Mesenchymal stem cell (in vitro differentiated cells and primary cell): ENCODE results near the gene DAB1.

ENCODE experiments used
- DNase-seq: peaks from one replicate; pipeline ENCODE4 v3.0.0-alpha.2; 2013
- H2AFZ ChIP-seq: one replicate; pipeline ENCODE4 v1.6.1; 2013; ENCODE audit warnings: low read depth, mild to moderate bottlenecking, control low read depth, inconsistent platforms, low read length, moderate library complexity
- H2AK5ac ChIP-seq: 2 replicates; pipeline ENCODE4 v1.6.1; 2013; ENCODE audit warnings: low read length, moderate library complexity, mild to moderate bottlenecking, inconsistent platforms; ENCODE audit not compliant: severe bottlenecking
- H2BK120ac ChIP-seq: one replicate; pipeline ENCODE4 v1.6.1; 2013; ENCODE audit warnings: low read depth, mild to moderate bottlenecking, inconsistent platforms, low read length, moderate library complexity
- H2BK12ac ChIP-seq, 2 experiments: one replicate each; pipeline ENCODE4 v1.6.1; 2013; ENCODE audit warnings: inconsistent platforms in 2 of 2, low read length in 2 of 2, mild to moderate bottlenecking in 2 of 2, moderate library complexity in 2 of 2, control low read depth in 1 of 2
- H2BK15ac ChIP-seq: one replicate; pipeline ENCODE4 v1.6.1; 2013; ENCODE audit warnings: mild to moderate bottlenecking, low read depth, inconsistent platforms; ENCODE audit not compliant: poor library complexity, severe bottlenecking
- H2BK5ac ChIP-seq: 2 replicates; pipeline ENCODE4 v1.6.1; 2013; ENCODE audit warnings: low read depth, mild to moderate bottlenecking, low read length, control low read depth, inconsistent platforms; ENCODE audit not compliant: poor library complexity, severe bottlenecking
- H3K14ac ChIP-seq, 2 experiments: one replicate each; pipeline ENCODE4 v1.6.1; 2013; ENCODE audit warnings: inconsistent platforms in 2 of 2, low read length in 2 of 2, control low read depth in 1 of 2, mild to moderate bottlenecking in 1 of 2, moderate library complexity in 1 of 2
- H3K18ac ChIP-seq, 2 experiments: one replicate each; pipeline ENCODE4 v1.6.1; 2013; ENCODE audit warnings: inconsistent platforms in 2 of 2, low read length in 2 of 2, control low read depth in 1 of 2, low read depth in 1 of 2, mild to moderate bottlenecking in 1 of 2
- H3K23ac ChIP-seq, 2 experiments: one replicate each; pipeline ENCODE4 v1.6.1; 2013; ENCODE audit warnings: inconsistent platforms in 2 of 2, low read length in 2 of 2, mild to moderate bottlenecking in 2 of 2, moderate library complexity in 2 of 2, control low read depth in 1 of 2
- H3K27ac ChIP-seq: 2 replicates; pipeline ENCODE4 v1.5.1; 2013; ENCODE audit warnings: mild to moderate bottlenecking, moderate library complexity, low read length, control low read depth, inconsistent platforms; ENCODE audit not compliant: poor library complexity, severe bottlenecking
- H3K27me3 ChIP-seq, 2 experiments: 2 replicates each; pipeline versions ENCODE4 v1.6.1 to v1.7.0; 2013; ENCODE audit warnings: low read length in 2 of 2, mild to moderate bottlenecking in 2 of 2, moderate library complexity in 2 of 2, control low read depth in 1 of 2, inconsistent platforms in 1 of 2; ENCODE audit not compliant: control insufficient read depth in 1 of 2, insufficient read depth in 1 of 2
- H3K36me3 ChIP-seq, 2 experiments: 2 replicates each; pipeline versions ENCODE4 v1.6.1 to v1.7.0; 2013; ENCODE audit warnings: low read length in 2 of 2, control low read depth in 1 of 2, inconsistent platforms in 1 of 2, low read depth in 1 of 2, mild to moderate bottlenecking in 1 of 2; ENCODE audit not compliant: insufficient read depth in 2 of 2, control insufficient read depth in 1 of 2
- H3K4ac ChIP-seq, 2 experiments: one replicate each; pipeline ENCODE4 v1.6.1; 2013; ENCODE audit warnings: inconsistent platforms in 2 of 2, low read length in 2 of 2, mild to moderate bottlenecking in 2 of 2, moderate library complexity in 2 of 2, control low read depth in 1 of 2, low read depth in 1 of 2
- H3K4me1 ChIP-seq: 2 replicates; pipeline ENCODE4 v1.6.1; 2013; ENCODE audit warnings: low read depth, low read length, control low read depth; ENCODE audit not compliant: control insufficient read depth, insufficient read depth
- H3K4me2 ChIP-seq: 2 replicates; pipeline ENCODE4 v1.6.1; 2013; ENCODE audit warnings: low read length, mild to moderate bottlenecking, inconsistent platforms; ENCODE audit not compliant: poor library complexity, severe bottlenecking
- H3K4me3 ChIP-seq, 2 experiments: 2 replicates each; pipeline versions ENCODE4 v1.5.1 to v1.7.0; 2013; ENCODE audit warnings: low read length in 2 of 2, mild to moderate bottlenecking in 2 of 2, control low read depth in 1 of 2, low read depth in 1 of 2; ENCODE audit not compliant: insufficient read depth in 1 of 2
- H3K79me1 ChIP-seq: replicated peaks from 2 replicates; pipeline ENCODE4 v1.6.1; 2013; ENCODE audit warnings: mild to moderate bottlenecking, control low read depth, low read length, inconsistent platforms; ENCODE audit not compliant: poor library complexity, severe bottlenecking
- H3K9ac ChIP-seq: 2 replicates; pipeline ENCODE4 v1.7.0; 2013; ENCODE audit warnings: mild to moderate bottlenecking, low read length, moderate library complexity
- H3K9me3 ChIP-seq: 2 replicates; pipeline ENCODE4 v1.7.0; 2013; ENCODE audit warnings: mild to moderate bottlenecking, low read length; ENCODE audit not compliant: control insufficient read depth
- H4K8ac ChIP-seq: one replicate; pipeline ENCODE4 v1.6.1; 2013; ENCODE audit warnings: inconsistent platforms, mild to moderate bottlenecking, low read length, moderate library complexity
- H4K91ac ChIP-seq: one replicate; pipeline ENCODE4 v1.6.1; 2013; ENCODE audit warnings: mild to moderate bottlenecking, low read length, inconsistent platforms
- WGBS: methylation state at CpG from one replicate; pipeline ENCODE4 v1.1.7; 2013; ENCODE audit warnings: mixed read lengths; 5-methylcytosine and 5-hydroxymethylcytosine counted together

The DAB1 gene

GRCh38 chr1:57209495-57209894 is 214.4 kb downstream of the DAB1 start:
- Histone ChIP-seq H3K4me2 (no peak overlapping the region), H3K23ac (no peak overlapping the region), H3K4ac (no peak overlapping the region), H3K9ac (no peak overlapping the region), H2AK5ac (no peak overlapping the region), H3K36me3 (no peaks in the 10 kb centered on the region), H3K9me3 (no peaks in the 10 kb centered on the region), H2BK15ac (no peak overlapping the region), H2BK5ac (no peak overlapping the region), H4K8ac (no peak overlapping the region), H3K27ac (no peak overlapping the region), H3K14ac (no peak overlapping the region), H3K4me1 (no peaks in the 10 kb centered on the region), H2BK12ac (no peak overlapping the region), H2BK120ac (no peak overlapping the region), H3K4me3 (no peak overlapping the region), H3K18ac (no peak overlapping the region), H4K91ac (no peak overlapping the region), H3K27me3 (no peaks in the 10 kb centered on the region), H3K79me1 (no peaks in the 10 kb centered on the region), H2AFZ (no peak overlapping the region)
- 75% methylated on average over 1 of the region's 1 CpG for WGBS
- DNase-seq, result no peak

DNA sequence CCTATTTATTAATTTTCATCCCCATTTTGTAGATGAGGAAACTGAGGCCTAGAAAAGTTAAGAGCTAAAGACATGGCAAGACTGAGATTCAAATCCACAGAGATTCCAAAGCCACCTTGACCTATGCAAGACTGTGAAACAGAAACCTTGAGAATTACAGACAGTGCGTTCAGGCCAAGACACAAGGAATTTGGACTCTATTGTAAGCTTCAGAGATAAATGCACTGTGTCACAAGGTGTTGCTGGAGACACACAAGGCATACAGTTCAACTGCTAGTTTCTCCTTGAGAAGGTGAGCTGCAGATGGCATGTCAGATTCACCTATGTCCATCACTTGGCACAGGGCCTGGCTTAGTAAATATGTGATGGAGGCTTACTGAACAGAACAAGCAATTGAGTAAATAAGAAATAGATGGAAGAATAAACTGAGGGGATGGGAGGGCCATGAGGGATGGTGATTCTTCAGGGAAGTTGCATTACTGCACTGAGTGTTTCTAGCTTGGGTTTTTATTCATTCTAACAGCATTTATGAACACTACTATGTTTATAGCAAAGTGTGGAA is 215.0 kb downstream of the DAB1 start:
- Histone ChIP-seq H2BK5ac (no peak overlapping the region), H3K4ac (no peak overlapping the region), H4K91ac (no peak overlapping the region), H3K27ac (no peak overlapping the region), H3K9me3 (no peaks in the 10 kb centered on the region), H2AK5ac (no peak overlapping the region), H3K4me3 (no peak overlapping the region), H3K14ac (no peak overlapping the region), H3K18ac (no peak overlapping the region), H2AFZ (no peak overlapping the region), H3K4me1 (no peaks in the 10 kb centered on the region), H3K23ac (no peak overlapping the region), H2BK12ac (no peak overlapping the region), H3K27me3 (no peaks in the 10 kb centered on the region), H3K4me2 (no peak overlapping the region), H3K9ac (no peak overlapping the region), H2BK120ac (no peak overlapping the region), H3K79me1 (no peaks in the 10 kb centered on the region), H4K8ac (no peak overlapping the region), H2BK15ac (no peak overlapping the region), H3K36me3 (no peaks in the 10 kb centered on the region)
- no peak for DNase-seq
- WGBS, result 78% methylated on average over 1 of the region's 1 CpG

- H3K4me1 ChIP-seq, result no peaks in the 10 kb centered on the region
- H2BK12ac ChIP-seq, result no peak overlapping the region
- no peaks in the 10 kb centered on the region for H3K27me3 ChIP-seq
- no peak overlapping the region for H3K9ac ChIP-seq
- H4K91ac ChIP-seq, result no peak overlapping the region
- no peaks in the 10 kb centered on the region for H3K79me1 ChIP-seq
- H3K14ac ChIP-seq, result peak overlapping the region in 1 of 2 experiments; percentile 22
- no peak for DNase-seq
- H3K36me3 ChIP-seq, result no peaks in the 10 kb centered on the region
- no peaks in the 10 kb centered on the region for H3K9me3 ChIP-seq
- no peak overlapping the region for H4K8ac ChIP-seq
- H2AK5ac ChIP-seq, result no peak overlapping the region
- no peak overlapping the region for H3K18ac ChIP-seq
- no peak overlapping the region for H3K4me3 ChIP-seq
- H3K27ac ChIP-seq, result no peak overlapping the region
- H2AFZ ChIP-seq, result no peak overlapping the region
- H2BK120ac ChIP-seq, result no peak overlapping the region
- no peak overlapping the region for H2BK15ac ChIP-seq
- no peak overlapping the region for H2BK5ac ChIP-seq
- H3K4me2 ChIP-seq, result no peak overlapping the region
- no peak overlapping the region for H3K4ac ChIP-seq
- no peak overlapping the region for H3K23ac ChIP-seq
These were observed 217.8 kb downstream of the DAB1 start for GRCh38 chr1:57206038-57206437.

- H4K8ac ChIP-seq, result no peak overlapping the region
- H3K23ac ChIP-seq, result no peak overlapping the region
- no peaks in the 10 kb centered on the region for H3K4me1 ChIP-seq
- H2BK5ac ChIP-seq, result no peak overlapping the region
- H3K18ac ChIP-seq, result no peak overlapping the region
- no peaks in the 10 kb centered on the region for H3K27me3 ChIP-seq
- no peak overlapping the region for H4K91ac ChIP-seq
- no peak overlapping the region for H3K27ac ChIP-seq
- H2BK120ac ChIP-seq, result no peak overlapping the region
- H2AK5ac ChIP-seq, result no peak overlapping the region
- no peak overlapping the region for H3K4ac ChIP-seq
- H2BK12ac ChIP-seq, result no peak overlapping the region
- no peak overlapping the region for H2AFZ ChIP-seq
- H3K9ac ChIP-seq, result no peak overlapping the region
- no peaks in the 10 kb centered on the region for H3K36me3 ChIP-seq
- H3K4me3 ChIP-seq, result no peak overlapping the region
- no peak overlapping the region for H2BK15ac ChIP-seq
- H3K9me3 ChIP-seq, result no peaks in the 10 kb centered on the region
- no peak overlapping the region for H3K4me2 ChIP-seq
- 88% methylated on average over 3 of the region's 5 CpGs for WGBS
- H3K14ac ChIP-seq, result no peak overlapping the region
- no peak for DNase-seq
- no peaks in the 10 kb centered on the region for H3K79me1 ChIP-seq
These were observed 218.7 kb downstream of the DAB1 start for GRCh38 chr1:57204942-57205787.
